Measurements from ENCODE around the gene ERGIC2. TPM values are rescaled to one million over a fixed set of nuclear protein-coding genes. Genes with fewer than 3 reads are reported as not detected.

Gene ERGIC2
- total and polyA plus RNA-seq, 10 of the 15 experiments (the other 5 are each of a cell fraction or from before 2014, with no cell fraction given), result 26.1 to 181 (median 83.9) TPM

GRCh38 chr12:29346769-29347421 is 34.1 kb downstream of the ERGIC2 start:
- Histone ChIP-seq H3K79me2 (ENCODE audit: control insufficient read depth, insufficient read depth, low read length) (no peaks in the 10 kb centered on the region), H3K36me3 (ENCODE audit: control insufficient read depth in 2 of 2, insufficient read depth in 2 of 2, low read length in 1 of 2) (peaks cover 0 to 19% of the 10 kb centered on the region in 2 experiments; a peak in 2 of 4 replicates), H2AFZ (ENCODE audit: control insufficient read depth, low read depth, low read length) (no peak overlapping the region), H3K9ac (ENCODE audit: control insufficient read depth, insufficient read depth, low read length) (no peak overlapping the region), H3K27me3 (replicated peaks in 1 of 2; ENCODE audit: control insufficient read depth in 2 of 2, insufficient read depth in 2 of 2, low read length in 1 of 2) (no peaks in the 10 kb centered on the region), H3K27ac (ENCODE audit: control insufficient read depth, insufficient read depth) (no peak overlapping the region), H3K4me1 (ENCODE audit: control insufficient read depth, insufficient read depth, low read length) (no peaks in the 10 kb centered on the region), H3K4me2 (ENCODE audit: control insufficient read depth, insufficient read depth) (no peak overlapping the region), H3K4me3 (no peak overlapping the region), H4K20me1 (ENCODE audit: control insufficient read depth, insufficient read depth) (no peaks in the 10 kb centered on the region), H3K9me3 (replicated peaks; ENCODE audit: control insufficient read depth, insufficient read depth, low read length) (no peaks in the 10 kb centered on the region)
- in situ Hi-C loops (cut with MboI), result no loop called here
- DNase-seq (ENCODE audit: low read depth, low spot score) (no peak), ATAC-seq (no peak), FAIRE-seq (no peak)
- ChIA-PET POLR2A (no interaction called here), CTCF (interaction anchor here (1.1 kb wide), 2 partner anchors 29 to 81 kb away, joined by 3 to 4 read pairs; no protein-coding TSS in a partner anchor), SMC1A (ENCODE audit: uncharacterized antibody, unreplicated experiment) (interaction anchor here (1.2 to 1.9 kb wide), 3 partner anchors 9 to 17 kb away, joined by 3 to 11 read pairs (median 3); no protein-coding TSS in a partner anchor), RAD21 (ENCODE audit: unreplicated experiment) (no interaction called here)
- no TSS peak for BruUV-seq (replicated peaks)
- 96% methylated on average over 3 of the region's 3 CpGs for WGBS (ENCODE audit: insufficient coverage, insufficient replicate concordance, low lambda C conversion rate, missing lambda C conversion rate)
- TF ChIP-seq ZNF274 (IDR thresholded peaks at IDR 0.05; ENCODE audit: insufficient read depth, insufficient read length) (no peak), PAX5 (IDR thresholded peaks at IDR 0.05; ENCODE audit: borderline replicate concordance, low read depth, low read length) (no peak), SIN3A (IDR thresholded peaks at IDR 0.05; ENCODE audit: low read depth, low read length) (no peak), TCF7 (IDR thresholded peaks at IDR 0.05; ENCODE audit: borderline replicate concordance) (no peak)
- intact Hi-C loops (cut with micrococcal nuclease; ENCODE audit: unreplicated experiment), result no loop called here

- no peak overlapping the region for H3K9ac ChIP-seq (ENCODE audit: control insufficient read depth, insufficient read depth, low read length)
- peaks cover 0 to 22% of the 10 kb centered on the region in 2 experiments; a peak in 2 of 4 replicates for H3K36me3 ChIP-seq (ENCODE audit: control insufficient read depth in 2 of 2, insufficient read depth in 2 of 2, low read length in 1 of 2)
- no peaks in the 10 kb centered on the region for H4K20me1 ChIP-seq (ENCODE audit: control insufficient read depth, insufficient read depth)
- no peak for ATAC-seq
- no peak overlapping the region for H3K27ac ChIP-seq (ENCODE audit: control insufficient read depth, insufficient read depth)
- H3K27me3 ChIP-seq (replicated peaks in 1 of 2; ENCODE audit: control insufficient read depth in 2 of 2, insufficient read depth in 2 of 2, low read length in 1 of 2), result no peaks in the 10 kb centered on the region
- no peaks in the 10 kb centered on the region for H3K9me3 ChIP-seq (replicated peaks; ENCODE audit: control insufficient read depth, insufficient read depth, low read length)
- FAIRE-seq, result no peak
- ChIA-PET RAD21 (ENCODE audit: unreplicated experiment) (interaction anchor here (1.2 kb wide), 1 partner anchor 25 kb away, joined by 3 read pairs; no protein-coding TSS in a partner anchor), SMC1A (ENCODE audit: uncharacterized antibody, unreplicated experiment) (interaction anchor here (1.0 to 2.5 kb wide), 2 partner anchors 12 to 85 kb away, joined by 3 to 6 read pairs; no protein-coding TSS in a partner anchor), POLR2A (no interaction called here), CTCF (no interaction called here)
- H2AFZ ChIP-seq (ENCODE audit: control insufficient read depth, low read depth, low read length), result no peak overlapping the region
- H3K4me3 ChIP-seq, result no peak overlapping the region
- WGBS (ENCODE audit: insufficient coverage, insufficient replicate concordance, low lambda C conversion rate, missing lambda C conversion rate), result 71% methylated on average over 2 of the region's 2 CpGs
- intact Hi-C loops (cut with micrococcal nuclease; ENCODE audit: unreplicated experiment) (no loop called here), in situ Hi-C loops (cut with MboI) (no loop called here)
- no peaks in the 10 kb centered on the region for H3K79me2 ChIP-seq (ENCODE audit: control insufficient read depth, insufficient read depth, low read length)
- BruUV-seq (replicated peaks), result no TSS peak
- H3K4me1 ChIP-seq (ENCODE audit: control insufficient read depth, insufficient read depth, low read length), result no peaks in the 10 kb centered on the region
- DNase-seq (ENCODE audit: low read depth, low spot score), result no peak
- TF ChIP-seq ETV6 (conservative IDR thresholded peaks at IDR 0.05 in 1 of 2, IDR thresholded peaks at IDR 0.05 in 1 of 2; ENCODE audit: borderline replicate concordance in 1 of 2, low read depth in 1 of 2) (no peak), ATF2 (IDR thresholded peaks at IDR 0.05; ENCODE audit: low read length) (no peak), IRF5 (IDR thresholded peaks at IDR 0.05; ENCODE audit: borderline replicate concordance) (no peak), ZNF217 (IDR thresholded peaks at IDR 0.05) (no peak), SP1 (IDR thresholded peaks at IDR 0.05; ENCODE audit: low read depth, low read length) (no peak), BRCA1 (IDR thresholded peaks at IDR 0.05; ENCODE audit: low read depth, low read length) (no peak), BMI1 (IDR thresholded peaks at IDR 0.05; ENCODE audit: borderline replicate concordance) (no peak), JUND (IDR thresholded peaks at IDR 0.05; ENCODE audit: low read depth, low read length) (no peak), RFX5 (IDR thresholded peaks at IDR 0.05; ENCODE audit: low read depth, low read length) (no peak)
- no peak overlapping the region for H3K4me2 ChIP-seq (ENCODE audit: control insufficient read depth, insufficient read depth)
Observed at GRCh38 chr12:29343022-29343799, 37.8 kb downstream of the ERGIC2 start.

All from GM12878 (cell line).